Activated naive CD4-positive, alpha-beta T cell treated with anti-CD3 and anti-CD28 coated beads for 36 hours (primary cell): Measurements from ENCODE around the gene IFITM1. TPM values are rescaled to one million over a fixed set of nuclear protein-coding genes. Genes with fewer than 3 reads are reported as not detected.
A peak's percentile ranks its signal among the peaks of the same experiment; 100 is the strongest.
"Not testable (repeated sequence)": the region's sequence is repeated elsewhere in the genome, so short reads cannot be mapped to it uniquely, and the experiment has no call there.

Source experiments
- CTCF ChIA-PET: fragments of 350-600 bp; sonication (Branson Sonifier 250); formaldehyde crosslinking; loops from one replicate; lab custom pipeline; 2021; ENCODE audit warnings: antibody characterized with exemption; lab: Charles Lee
- DNase-seq: peaks from one replicate; pipeline ENCODE4 v3.0.0-alpha.2; 2020
- H3K27ac Mint-ChIP-seq: one replicate; pipeline ENCODE4 v1.8.0; 2021; ENCODE audit warnings: mild to moderate bottlenecking, mixed read lengths
- H3K27me3 Mint-ChIP-seq: one replicate; pipeline ENCODE4 v1.8.0; 2021; ENCODE audit warnings: low read depth, mixed read lengths
- H3K36me3 Mint-ChIP-seq: one replicate; pipeline ENCODE4 v1.8.0; 2021; ENCODE audit warnings: low read depth, mixed read lengths
- H3K4me1 Mint-ChIP-seq: one replicate; pipeline ENCODE4 v1.8.0; 2021; ENCODE audit warnings: low read depth, mixed read lengths
- H3K4me3 Mint-ChIP-seq: one replicate; pipeline ENCODE4 v1.8.0; 2021; ENCODE audit warnings: mild to moderate bottlenecking, moderate library complexity, mixed read lengths
- H3K9me3 Mint-ChIP-seq: one replicate; pipeline ENCODE4 v1.8.0; 2021; ENCODE audit warnings: mixed read lengths
- intact Hi-C: fragments of 100-400 bp; cut with micrococcal nuclease; formaldehyde crosslinking; loops from one replicate; pipeline ENCODE4 v1.15.1; 2023
- total RNA-seq, 2 experiments: library from RNA; stranded (reverse); gene quantifications; one replicate each; pipeline ENCODE4 v1.2.3, GENCODE V29; 2021

IFITM1 gene
- total RNA-seq, 2 experiments from 2014 or later, result 359 to 378 TPM

- intact Hi-C loops, result loop anchor here (10.0 kb wide), 1 partner anchor 479 kb away; the partner anchor contains the start of genes CEND1 and SLC25A22
- Mint-ChIP-seq H3K4me1 (peaks cover 32% of the 10 kb centered on the region), H3K27ac (peak overlapping the region; percentile 95), H3K4me3 (peak overlapping the region; percentile 93), H3K9me3 (no peaks in the 10 kb centered on the region), H3K27me3 (no peaks in the 10 kb centered on the region), H3K36me3 (peaks cover 48% of the 10 kb centered on the region)
- CTCF ChIA-PET, result interaction anchor here (1.0 to 2.2 kb wide), 7 partner anchors 9 to 65 kb away, joined by 4 to 13 read pairs (median 9); partner anchors contain the start of gene IFITM2
- peak; percentile 55 for DNase-seq
Measured at GRCh38 chr11:316031-316701, 2.3 kb downstream of the IFITM1 start.

GRCh38 chr11:316891-317301 is 3.1 kb downstream of the IFITM1 start:
- Mint-ChIP-seq H3K36me3 (peaks cover 47% of the 10 kb centered on the region), H3K27me3 (no peaks in the 10 kb centered on the region), H3K9me3 (no peaks in the 10 kb centered on the region), H3K27ac (peak overlapping the region; percentile 95), H3K4me3 (peak overlapping the region; percentile 93), H3K4me1 (peaks cover 30% of the 10 kb centered on the region)
- intact Hi-C loops, result loop anchor here (1.0 to 10.0 kb wide), 3 partner anchors 8 to 478 kb away; partner anchors contain the start of genes CEND1 and SLC25A22
- peak; percentile 8 for DNase-seq
- CTCF ChIA-PET, result interaction anchor here (1.1 to 2.2 kb wide), 6 partner anchors 9 to 66 kb away, joined by 4 to 13 read pairs (median 9); partner anchors contain the start of gene IFITM2

GRCh38 chr11:317668-318404 is 4.0 kb downstream of the IFITM1 start:
- Mint-ChIP-seq H3K4me1 (peaks cover 28% of the 10 kb centered on the region), H3K4me3 (peak overlapping the region; percentile 93), H3K36me3 (peaks cover 47% of the 10 kb centered on the region), H3K27ac (peak overlapping the region; percentile 95)
- peak; percentile 51 for DNase-seq
- CTCF ChIA-PET, result interaction anchor here (1.1 to 2.2 kb wide), 7 partner anchors 10 to 67 kb away, joined by 4 to 13 read pairs (median 9); partner anchors contain the start of gene IFITM2
- not testable (repeated sequence) for H3K27me3 Mint-ChIP-seq, H3K9me3 Mint-ChIP-seq
- intact Hi-C loops, result loop anchor here (1.0 to 10.0 kb wide), 3 partner anchors 9 to 477 kb away; partner anchors contain the start of genes CEND1 and SLC25A22

GRCh38 chr11:318405-319120 is 4.7 kb downstream of the IFITM1 start:
- H3K27ac Mint-ChIP-seq, H3K27me3 Mint-ChIP-seq, H3K9me3 Mint-ChIP-seq: not testable (repeated sequence)
- intact Hi-C loops, result loop anchor here (10.0 kb wide), 1 partner anchor 476 kb away; the partner anchor contains the start of genes CEND1 and SLC25A22
- Mint-ChIP-seq H3K4me1 (peaks cover 28% of the 10 kb centered on the region), H3K36me3 (peaks cover 43% of the 10 kb centered on the region), H3K4me3 (peak overlapping the region; percentile 91)
- CTCF ChIA-PET, result interaction anchor here (1.2 to 2.2 kb wide), 2 partner anchors 13 to 37 kb away, joined by 4 to 13 read pairs; no protein-coding TSS in a partner anchor
- peak; percentile 7 for DNase-seq

GRCh38 chr11:319121-319887 is 5.5 kb downstream of the IFITM1 start:
- intact Hi-C loops, result loop anchor here (10.0 kb wide), 1 partner anchor 475 kb away; the partner anchor contains the start of genes CEND1 and SLC25A22

GRCh38 chr11:319888-320273 is 6.0 kb downstream of the IFITM1 start:
- intact Hi-C loops, result loop anchor here (2.0 to 10.0 kb wide), 2 partner anchors 13 to 475 kb away; partner anchors contain the start of genes CEND1, IFITM2 and SLC25A22
- H3K27me3 Mint-ChIP-seq, DNase-seq, CTCF ChIA-PET, H3K9me3 Mint-ChIP-seq: not testable (repeated sequence)
- peaks cover 39% of the 10 kb centered on the region for H3K4me1 Mint-ChIP-seq
- peak overlapping the region; percentile 91 for H3K4me3 Mint-ChIP-seq
- peaks cover 31% of the 10 kb centered on the region for H3K36me3 Mint-ChIP-seq
- H3K27ac Mint-ChIP-seq, result peak overlapping the region; percentile 97

More at GRCh38 chr11:319121-319887, 5.5 kb downstream of the IFITM1 start:
- peak; percentile 30 for DNase-seq
- peak overlapping the region; percentile 91 for H3K4me3 Mint-ChIP-seq
- peak overlapping the region; percentile 97 for H3K27ac Mint-ChIP-seq
- CTCF ChIA-PET, H3K9me3 Mint-ChIP-seq, H3K27me3 Mint-ChIP-seq: not testable (repeated sequence)
- peaks cover 33% of the 10 kb centered on the region for H3K4me1 Mint-ChIP-seq
- peaks cover 37% of the 10 kb centered on the region for H3K36me3 Mint-ChIP-seq

- Mint-ChIP-seq H3K4me1 (peaks cover 55% of the 10 kb centered on the region), H3K9me3 (no peaks in the 10 kb centered on the region), H3K27me3 (no peaks in the 10 kb centered on the region), H3K36me3 (peaks cover 9% of the 10 kb centered on the region), H3K27ac (no peak overlapping the region), H3K4me3 (no peak overlapping the region)
- CTCF ChIA-PET, result no interaction called here
- DNase-seq, result no peak
- intact Hi-C loops, result no loop called here
Measured at GRCh38 chr11:324156-324555, 10.3 kb downstream of the IFITM1 start.

GRCh38 chr11:324593-325517 is 11.0 kb downstream of the IFITM1 start:
- DNase-seq, H3K4me3 Mint-ChIP-seq, H3K27me3 Mint-ChIP-seq, H3K36me3 Mint-ChIP-seq, intact Hi-C loops, H3K9me3 Mint-ChIP-seq: not testable (repeated sequence)
- H3K27ac Mint-ChIP-seq, result peak overlapping the region; percentile 69
- CTCF ChIA-PET, result interaction anchor here (0.8 to 1.1 kb wide), 2 partner anchors 12 to 15 kb away, joined by 4 to 6 read pairs; no protein-coding TSS in a partner anchor
- peaks cover 62% of the 10 kb centered on the region for H3K4me1 Mint-ChIP-seq

GRCh38 chr11:325796-326591 is 12.2 kb downstream of the IFITM1 start:
- H3K4me3 Mint-ChIP-seq, result peak overlapping the region; percentile 72
- H3K4me1 Mint-ChIP-seq, result peaks cover 63% of the 10 kb centered on the region
- CTCF ChIA-PET, result interaction anchor here (1.1 to 1.7 kb wide), 4 partner anchors 10 to 75 kb away, joined by 3 to 5 read pairs (median 4); no protein-coding TSS in a partner anchor
- intact Hi-C loops, result no loop called here
- peak overlapping the region; percentile 98 for H3K27ac Mint-ChIP-seq
- H3K27me3 Mint-ChIP-seq, result no peaks in the 10 kb centered on the region
- DNase-seq, result no peak
- H3K9me3 Mint-ChIP-seq, result no peaks in the 10 kb centered on the region
- H3K36me3 Mint-ChIP-seq, result no peaks in the 10 kb centered on the region

GRCh38 chr11:326592-326841 is 12.7 kb downstream of the IFITM1 start:
- intact Hi-C loops, result no loop called here

More at GRCh38 chr11:326592-326841, 12.7 kb downstream of the IFITM1 start:
- peak overlapping the region; percentile 98 for H3K27ac Mint-ChIP-seq
- H3K4me1 Mint-ChIP-seq, result peaks cover 68% of the 10 kb centered on the region
- no peaks in the 10 kb centered on the region for H3K9me3 Mint-ChIP-seq
- CTCF ChIA-PET, result interaction anchor here (1.3 to 1.7 kb wide), 3 partner anchors 14 to 76 kb away, joined by 3 to 5 read pairs (median 4); no protein-coding TSS in a partner anchor
- DNase-seq, result no peak
- H3K36me3 Mint-ChIP-seq, result no peaks in the 10 kb centered on the region
- no peaks in the 10 kb centered on the region for H3K27me3 Mint-ChIP-seq
- peak overlapping the region; percentile 72 for H3K4me3 Mint-ChIP-seq
